SJCRH30 (cell line): ENCODE results near the gene TAS1R1. TPM values are rescaled to one million over a fixed set of nuclear protein-coding genes. Genes with fewer than 3 reads are reported as not detected.
A peak's percentile ranks its signal among the peaks of the same experiment; 100 is the strongest.

ENCODE experiments used
- DNase-seq, 2 experiments: peaks; one replicate each; pipeline ENCODE4 v3.0.0-alpha.2; 2015 to 2020
- H3K27ac ChIP-seq: fragments of 250-450 bp; sonication (Bioruptor Pico); 2 replicates; pipeline ENCODE4 v1.5.1; 2020; ENCODE audit warnings: mild to moderate bottlenecking, moderate library complexity
- H3K27me3 ChIP-seq: fragments of 250-450 bp; sonication (Bioruptor Pico); 2 replicates; pipeline ENCODE4 v1.5.1; 2020; ENCODE audit warnings: mild to moderate bottlenecking, moderate library complexity
- H3K36me3 ChIP-seq: fragments of 250-450 bp; sonication (Bioruptor Pico); 2 replicates; pipeline ENCODE4 v1.5.1; 2020; ENCODE audit warnings: mild to moderate bottlenecking, moderate library complexity
- H3K4me1 ChIP-seq: fragments of 250-450 bp; sonication (Bioruptor Pico); 2 replicates; pipeline ENCODE4 v1.5.1; 2020; ENCODE audit warnings: mild to moderate bottlenecking, moderate library complexity
- H3K4me3 ChIP-seq: fragments of 250-450 bp; sonication (Bioruptor Pico); 2 replicates; pipeline ENCODE4 v1.5.1; 2020; ENCODE audit warnings: mild to moderate bottlenecking, moderate library complexity
- H3K9me3 ChIP-seq: fragments of 250-450 bp; sonication (Bioruptor Pico); replicated peaks from 2 replicates; pipeline ENCODE4 v1.5.1; 2020; ENCODE audit warnings: mild to moderate bottlenecking, moderate library complexity
- total RNA-seq: library from RNA; depleted of rRNA; stranded (reverse); fragments of >200 nt; shearing (Covaris generic); gene quantifications from 2 replicates; pipeline ENCODE4 v1.2.3, GENCODE V29; 2014

The TAS1R1 gene
- total RNA-seq, 1 experiment from 2014 or later = 0.14 TPM

- no peaks in the 10 kb centered on the region for H3K27me3 ChIP-seq
- H3K4me3 ChIP-seq = no peak overlapping the region
- H3K36me3 ChIP-seq = no peaks in the 10 kb centered on the region
- DNase-seq = peak; percentile 74 to 82
- no peaks in the 10 kb centered on the region for H3K9me3 ChIP-seq
- H3K27ac ChIP-seq = peak overlapping the region; percentile 68
- H3K4me1 ChIP-seq = peaks cover 61% of the 10 kb centered on the region
Observed at GRCh38 chr1:6512245-6512907, 42.7 kb upstream of the TAS1R1 start.

GRCh38 chr1:6512908-6513280 lies 42.2 kb upstream of the TAS1R1 start:
- peaks cover 58% of the 10 kb centered on the region for H3K4me1 ChIP-seq
- peak; percentile 54 to 62 for DNase-seq
- H3K27ac ChIP-seq = peak overlapping the region; percentile 68
- no peaks in the 10 kb centered on the region for H3K36me3 ChIP-seq
- H3K27me3 ChIP-seq = no peaks in the 10 kb centered on the region
- no peaks in the 10 kb centered on the region for H3K9me3 ChIP-seq
- H3K4me3 ChIP-seq = no peak overlapping the region

- H3K9me3 ChIP-seq = no peaks in the 10 kb centered on the region
- H3K27me3 ChIP-seq = no peaks in the 10 kb centered on the region
- peak overlapping the region; percentile 68 for H3K27ac ChIP-seq
- peak; percentile 87 to 92 for DNase-seq
- H3K4me1 ChIP-seq = peaks cover 54% of the 10 kb centered on the region
- H3K4me3 ChIP-seq = no peak overlapping the region
- H3K36me3 ChIP-seq = no peaks in the 10 kb centered on the region
Observed at GRCh38 chr1:6513320-6513801, 41.7 kb upstream of the TAS1R1 start.

- H3K4me3 ChIP-seq = no peak overlapping the region
- H3K4me1 ChIP-seq = peaks cover 56% of the 10 kb centered on the region
- no peak overlapping the region for H3K27ac ChIP-seq
- no peaks in the 10 kb centered on the region for H3K27me3 ChIP-seq
- H3K9me3 ChIP-seq = no peaks in the 10 kb centered on the region
- no peaks in the 10 kb centered on the region for H3K36me3 ChIP-seq
- peak; percentile 9 to 13 for DNase-seq
Observed at GRCh38 chr1:6515771-6516170, 39.3 kb upstream of the TAS1R1 start.

- Histone ChIP-seq H3K4me1 (peaks cover 41% of the 10 kb centered on the region), H3K4me3 (no peak overlapping the region), H3K27me3 (no peaks in the 10 kb centered on the region), H3K9me3 (no peaks in the 10 kb centered on the region), H3K36me3 (no peaks in the 10 kb centered on the region), H3K27ac (no peak overlapping the region)
- peak in 1 of 2 experiments; percentile 13 for DNase-seq
Observed at GRCh38 chr1:6517435-6517851, 37.7 kb upstream of the TAS1R1 start.

- H3K4me1 ChIP-seq = peaks cover 24% of the 10 kb centered on the region
- no peaks in the 10 kb centered on the region for H3K9me3 ChIP-seq
- peak overlapping the region; percentile 7; the same call in 1 of the 2 replicates for H3K4me3 ChIP-seq
- peak overlapping the region; percentile 5; the same call in 1 of the 2 replicates for H3K27ac ChIP-seq
- H3K27me3 ChIP-seq = no peaks in the 10 kb centered on the region
- DNase-seq = peak; percentile 67 to 72
- H3K36me3 ChIP-seq = peaks cover 7% of the 10 kb centered on the region
Observed at GRCh38 chr1:6519491-6519934, 35.6 kb upstream of the TAS1R1 start.

GRCh38 chr1:6519935-6520671 lies 35.0 kb upstream of the TAS1R1 start:
- peak; percentile 94 to 96 for DNase-seq
- no peaks in the 10 kb centered on the region for H3K9me3 ChIP-seq
- H3K36me3 ChIP-seq = peaks cover 10% of the 10 kb centered on the region
- H3K4me3 ChIP-seq = peak overlapping the region; percentile 7; the same call in 1 of the 2 replicates
- no peaks in the 10 kb centered on the region for H3K27me3 ChIP-seq
- H3K4me1 ChIP-seq = peaks cover 24% of the 10 kb centered on the region
- H3K27ac ChIP-seq = peak overlapping the region; percentile 5; the same call in 1 of the 2 replicates

- no peaks in the 10 kb centered on the region for H3K9me3 ChIP-seq
- H3K4me3 ChIP-seq = no peak overlapping the region
- DNase-seq = no peak
- H3K27ac ChIP-seq = no peak overlapping the region
- peaks cover 19% of the 10 kb centered on the region for H3K4me1 ChIP-seq
- no peaks in the 10 kb centered on the region for H3K27me3 ChIP-seq
- H3K36me3 ChIP-seq = peaks cover 25% of the 10 kb centered on the region
Observed at GRCh38 chr1:6521536-6521935, 33.6 kb upstream of the TAS1R1 start.

- peak; percentile 48 to 77 for DNase-seq
- no peaks in the 10 kb centered on the region for H3K27me3 ChIP-seq
- no peaks in the 10 kb centered on the region for H3K9me3 ChIP-seq
- H3K4me3 ChIP-seq = no peak overlapping the region
- no peak overlapping the region for H3K27ac ChIP-seq
- peaks cover 17% of the 10 kb centered on the region for H3K4me1 ChIP-seq
- peaks cover 36% of the 10 kb centered on the region for H3K36me3 ChIP-seq
Observed at GRCh38 chr1:6523566-6523965, 31.5 kb upstream of the TAS1R1 start.

- Histone ChIP-seq H3K36me3 (peaks cover 62% of the 10 kb centered on the region), H3K4me1 (no peaks in the 10 kb centered on the region), H3K27me3 (no peaks in the 10 kb centered on the region), H3K9me3 (no peaks in the 10 kb centered on the region), H3K27ac (no peak overlapping the region), H3K4me3 (no peak overlapping the region)
- DNase-seq = no peak
Observed at GRCh38 chr1:6526316-6526715, 28.8 kb upstream of the TAS1R1 start.

- no peaks in the 10 kb centered on the region for H3K27me3 ChIP-seq
- no peak overlapping the region for H3K27ac ChIP-seq
- H3K4me1 ChIP-seq = no peaks in the 10 kb centered on the region
- H3K9me3 ChIP-seq = no peaks in the 10 kb centered on the region
- no peak overlapping the region for H3K4me3 ChIP-seq
- peaks cover 84% of the 10 kb centered on the region for H3K36me3 ChIP-seq
- DNase-seq = no peak
Observed at GRCh38 chr1:6528492-6528891, 26.6 kb upstream of the TAS1R1 start.

- Histone ChIP-seq H3K4me1 (no peaks in the 10 kb centered on the region), H3K27me3 (no peaks in the 10 kb centered on the region), H3K36me3 (peaks cover 82% of the 10 kb centered on the region), H3K27ac (no peak overlapping the region), H3K4me3 (no peak overlapping the region), H3K9me3 (no peaks in the 10 kb centered on the region)
- no peak for DNase-seq
Observed at GRCh38 chr1:6530504-6531160, 24.5 kb upstream of the TAS1R1 start.

- Histone ChIP-seq H3K36me3 (peaks cover 74% of the 10 kb centered on the region), H3K4me3 (no peak overlapping the region), H3K4me1 (no peaks in the 10 kb centered on the region), H3K27me3 (no peaks in the 10 kb centered on the region), H3K9me3 (no peaks in the 10 kb centered on the region), H3K27ac (no peak overlapping the region)
- DNase-seq = no peak
Observed at GRCh38 chr1:6531996-6532395, 23.1 kb upstream of the TAS1R1 start.

- H3K27me3 ChIP-seq = no peaks in the 10 kb centered on the region
- no peaks in the 10 kb centered on the region for H3K9me3 ChIP-seq
- no peak for DNase-seq
- no peak overlapping the region for H3K4me3 ChIP-seq
- H3K27ac ChIP-seq = no peak overlapping the region
- no peaks in the 10 kb centered on the region for H3K4me1 ChIP-seq
- H3K36me3 ChIP-seq = peaks cover 67% of the 10 kb centered on the region
Observed at GRCh38 chr1:6534248-6534822, 20.8 kb upstream of the TAS1R1 start.

GRCh38 chr1:6535214-6535613 lies 19.9 kb upstream of the TAS1R1 start:
- DNase-seq = no peak
- H3K4me3 ChIP-seq = no peak overlapping the region

More at GRCh38 chr1:6535214-6535613, 19.9 kb upstream of the TAS1R1 start:
- Histone ChIP-seq H3K36me3 (peaks cover 60% of the 10 kb centered on the region), H3K9me3 (no peaks in the 10 kb centered on the region), H3K27me3 (no peaks in the 10 kb centered on the region), H3K4me1 (no peaks in the 10 kb centered on the region), H3K27ac (no peak overlapping the region)
